B cell (primary cell): Measurements from ENCODE around the gene LTBP3. TPM values are rescaled to one million over a fixed set of nuclear protein-coding genes. Genes with fewer than 3 reads are reported as not detected.

Experiments used
- ATAC-seq: fragments of 200-7000 bp; cut with Tn5 transposase; one replicate; pipeline ENCODE4 v1.10.0; 2021; ENCODE audit warnings: low read depth, mild to moderate bottlenecking, moderate number of reproducible peaks, moderate library complexity
- CTCF ChIA-PET: fragments of 350-600 bp; sonication (Branson Sonifier 250); formaldehyde crosslinking; loops from one replicate; lab custom pipeline; 2021; ENCODE audit warnings: antibody characterized with exemption, inconsistent platforms; lab: Charles Lee
- POLR2A ChIA-PET: fragments of 350-600 bp; sonication (Branson Sonifier 250); formaldehyde crosslinking; loops from one replicate; lab custom pipeline; 2021; ENCODE audit warnings: antibody characterized with exemption; lab: Charles Lee
- DNase-seq: peaks from one replicate; pipeline ENCODE4 v3.0.0; 2013
- H2AFZ ChIP-seq: 2 replicates; pipeline ENCODE4 v1.6.1; 2012; ENCODE audit warnings: mild to moderate bottlenecking, low read depth, low read length; ENCODE audit not compliant: insufficient read depth, poor library complexity, severe bottlenecking
- H3K27ac ChIP-seq, 2 donors: 1 replicate in 1 of 2; 2 replicates in 1 of 2; pipeline ENCODE4 v1.5.1; 2012 to 2013; ENCODE audit warnings: low read length in 2 of 2, mild to moderate bottlenecking in 2 of 2, moderate library complexity in 1 of 2
- H3K27me3 ChIP-seq, 4 experiments: fragments of 200-600 bp in 1 of 4; sonication (generic) in 1 of 4; replicated peaks in 1 of 4; 1 replicate in 2 of 4; 2 replicates in 2 of 4; pipeline versions ENCODE4 v1.6.1 to v1.7.0; 2013 to 2016; ENCODE audit warnings: low read length in 3 of 4, mild to moderate bottlenecking in 2 of 4, mixed read lengths in 1 of 4, moderate library complexity in 1 of 4; ENCODE audit not compliant: insufficient read depth in 4 of 4, control insufficient read depth in 3 of 4; ENCODE audit errors: control extremely low read depth in 1 of 4
- H3K36me3 ChIP-seq, 2 experiments: replicated peaks in 1 of 2; 1 replicate in 1 of 2; 2 replicates in 1 of 2; pipeline versions ENCODE4 v1.6.1 to v1.7.1; 2013; ENCODE audit warnings: low read length in 1 of 2; ENCODE audit not compliant: insufficient read depth in 2 of 2, control insufficient read depth in 1 of 2; ENCODE audit errors: control extremely low read depth in 1 of 2, extremely low read depth in 1 of 2
- H3K4me1 ChIP-seq, 2 donors: fragments of 200-600 bp in 1 of 2; sonication (generic) in 1 of 2; 1 replicate in 1 of 2; 2 replicates in 1 of 2; pipeline versions ENCODE4 v1.5.1 to v1.6.1; 2013 to 2017; ENCODE audit warnings: low read length in 2 of 2; ENCODE audit not compliant: control insufficient read depth in 2 of 2, insufficient read depth in 2 of 2
- H3K4me2 ChIP-seq: replicated peaks from 2 replicates; pipeline ENCODE3; 2012; ENCODE audit warnings: mild to moderate bottlenecking, low read depth, low read length; ENCODE audit not compliant: poor library complexity, severe bottlenecking
- H3K4me3 ChIP-seq, 5 experiments: fragments of 200-600 bp in 1 of 5; sonication (generic) in 1 of 5; 1 replicate in 3 of 5; 2 replicates in 2 of 5; pipeline versions ENCODE4 v1.5.1 to v1.7.0; 2011 to 2016; ENCODE audit warnings: low read length in 4 of 5, mild to moderate bottlenecking in 4 of 5, low read depth in 2 of 5, control low read depth in 1 of 5, moderate library complexity in 1 of 5; ENCODE audit not compliant: insufficient read depth in 1 of 5; ENCODE audit errors: control extremely low read depth in 1 of 5, extremely low read depth in 1 of 5
- H3K79me2 ChIP-seq: fragments of 200-600 bp; sonication (generic); one replicate; pipeline ENCODE4 v1.6.0; 2016; ENCODE audit warnings: low read length; ENCODE audit not compliant: control insufficient read depth, insufficient read depth
- H3K9ac ChIP-seq: fragments of 200-600 bp; sonication (generic); 2 replicates; pipeline ENCODE4 v1.6.1; 2017; ENCODE audit warnings: mild to moderate bottlenecking, low read length, moderate library complexity
- H3K9me3 ChIP-seq, 3 donors: one replicate each; pipeline versions ENCODE4 v1.6.1 to v1.7.1; 2013; ENCODE audit warnings: low read length in 2 of 3; ENCODE audit not compliant: control insufficient read depth in 2 of 3, insufficient read depth in 1 of 3; ENCODE audit errors: control extremely low read depth in 1 of 3
- H4K20me1 ChIP-seq: 2 replicates; pipeline ENCODE4 v1.6.0; 2012; ENCODE audit warnings: mild to moderate bottlenecking, low read length; ENCODE audit not compliant: insufficient read depth, control insufficient read depth, poor library complexity, severe bottlenecking
- H3K27ac Mint-ChIP-seq: one replicate; pipeline ENCODE4 v1.8.0; 2021; ENCODE audit warnings: mixed read lengths
- H3K27me3 Mint-ChIP-seq: one replicate; pipeline ENCODE4 v1.8.0; 2021; ENCODE audit warnings: mixed read lengths
- H3K4me1 Mint-ChIP-seq: one replicate; pipeline ENCODE4 v1.8.0; 2021; ENCODE audit warnings: mixed read lengths
- H3K4me3 Mint-ChIP-seq: one replicate; pipeline ENCODE4 v1.8.0; 2021; ENCODE audit warnings: mixed read lengths
- H3K9me3 Mint-ChIP-seq: one replicate; pipeline ENCODE4 v1.8.0; 2022; ENCODE audit warnings: mixed read lengths; ENCODE audit not compliant: insufficient read depth
- CTCF ChIP-seq: fragments of 200-600 bp; IDR thresholded peaks from one replicate; pipeline ENCODE4 v1.8.0; 2022; ENCODE audit warnings: antibody characterized with exemption, mild to moderate bottlenecking
- EZH2 ChIP-seq: IDR thresholded peaks from 2 replicates; pipeline ENCODE4 v1.6.1; 2012; ENCODE audit warnings: borderline replicate concordance, low read depth, mild to moderate bottlenecking, moderate library complexity, low read length; ENCODE audit not compliant: insufficient read depth, poor library complexity, severe bottlenecking
- WGBS: methylation state at CpG from one replicate; pipeline ENCODE4 v1.1.5; 2013; ENCODE audit warnings: missing lambda C conversion rate; ENCODE audit not compliant: insufficient coverage; 5-methylcytosine and 5-hydroxymethylcytosine counted together
- intact Hi-C: fragments of 100-400 bp; cut with micrococcal nuclease; formaldehyde crosslinking; loops from one replicate; pipeline ENCODE4 v1.10.0; 2022
- polyA plus RNA-seq: library from polyadenylated mRNA; depleted of rRNA; stranded (reverse); fragments of >200 nt; gene quantifications from 2 replicates; pipeline ENCODE4 v1.2.3, GENCODE V29; 2012
- total RNA-seq, 2 donors: library from RNA; stranded (reverse); fragments of 120-200 nt in 1 of 2; gene quantifications; 1 replicate in 1 of 2; 2 replicates in 1 of 2; pipeline versions ENCODE4 v1.2.3 to v1.2.4, GENCODE V29; 2013 to 2022

LTBP3 gene
- total and polyA plus RNA-seq, 2 donors (not counting 1 experiment from before 2014, with no cell fraction given), result 65.1 to 69.0 TPM

DNA sequence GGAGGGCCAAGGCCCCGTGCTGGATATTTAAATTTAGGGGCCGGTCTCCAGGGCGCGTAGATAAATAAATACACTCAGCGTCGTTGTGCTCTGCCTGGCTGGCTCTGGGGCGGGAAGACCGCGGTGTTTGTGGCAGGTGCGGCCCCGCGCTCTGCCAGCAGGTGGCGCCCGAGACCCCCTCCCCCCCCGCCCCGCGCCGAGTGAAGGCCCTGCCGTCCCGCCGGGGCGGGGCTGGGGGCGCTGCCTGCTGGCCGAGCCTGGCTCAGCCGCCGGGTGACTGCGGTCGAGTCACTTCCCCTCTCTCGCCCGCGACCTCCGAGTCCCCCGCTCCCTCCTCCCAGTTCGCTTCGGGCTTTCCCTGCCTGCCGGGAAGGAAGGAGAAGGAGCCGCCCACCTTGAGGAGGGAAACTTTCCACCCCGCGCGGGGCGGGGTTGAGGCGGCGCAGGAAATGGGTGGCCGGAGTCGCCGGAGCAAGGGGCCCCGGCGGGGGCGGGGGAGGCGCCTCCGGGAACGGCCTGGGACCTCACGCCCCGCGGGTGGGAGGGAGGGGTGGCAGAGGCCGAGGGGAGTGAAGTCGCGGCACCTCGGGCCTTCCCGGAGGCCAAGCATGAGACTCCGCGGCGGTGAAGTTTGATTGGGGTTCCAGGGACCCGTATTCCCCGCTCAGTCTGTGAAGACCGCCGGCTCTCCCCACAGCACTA, 16.1 kb upstream of the LTBP3 start:
- Histone ChIP-seq H3K9me3 (no peaks in the 10 kb centered on the region), H3K27me3 (no peaks in the 10 kb centered on the region), H3K9ac (peak overlapping the region; percentile 83), H4K20me1 (peaks cover 43% of the 10 kb centered on the region), H3K4me3 (peak overlapping the region; percentile 52 to 92 (median 70)), H3K27ac (peak overlapping the region; percentile 85 to 93), H3K4me1 (peaks cover 43 to 69% of the 10 kb centered on the region in 2 donors), H3K4me2 (peak overlapping the region; percentile 100), H3K36me3 (peaks cover 1 to 11% of the 10 kb centered on the region in 2 experiments), H2AFZ (peak overlapping the region; percentile 62), H3K79me2 (peaks cover 36% of the 10 kb centered on the region)
- H3K4me1 Mint-ChIP-seq, result peaks cover 73% of the 10 kb centered on the region
- under 1% methylated on average over 52 of the region's 67 CpGs for WGBS
- DNase-seq, result peak; percentile 95
- peak overlapping the region; percentile 98 for H3K4me3 Mint-ChIP-seq
- peak overlapping the region; percentile 98 for H3K27ac Mint-ChIP-seq
- POLR2A ChIA-PET, result interaction anchor here (0.6 to 7.5 kb wide), 7 partner anchors 14 to 309 kb away, joined by 3 to 53 read pairs (median 13); partner anchors contain the start of genes MAP3K11, MUS81 and PCNX3
- intact Hi-C loops, result loop anchor here (1.0 to 10.0 kb wide), 6 partner anchors 14 to 829 kb away; partner anchors contain the start of genes BANF1, CFL1, EIF1AD and PCNX3
- H3K9me3 Mint-ChIP-seq, result no peaks in the 10 kb centered on the region
- CTCF ChIA-PET, result interaction anchor here (0.9 to 5.5 kb wide), 7 partner anchors 14 to 40 kb away, joined by 3 to 97 read pairs (median 14); partner anchors contain the start of genes MAP3K11 and PCNX3
- ATAC-seq, result peak; percentile 28
- TF ChIP-seq EZH2 (no peak), CTCF (peak; percentile 91)
- H3K27me3 Mint-ChIP-seq, result no peaks in the 10 kb centered on the region
